Keratinocyte (primary cell): ENCODE measurements around the gene NYAP2. TPM values are rescaled to one million over a fixed set of nuclear protein-coding genes. Genes with fewer than 3 reads are reported as not detected.

Experiments
- DNase-seq: peaks from one replicate; pipeline ENCODE4 v3.0.0-alpha.2; 2011; ENCODE audit warnings: low read depth, missing footprints, low spot score
- FAIRE-seq: peaks from 2 replicates; lab custom pipeline; 2011; peaks lifted over from hg19 to GRCh38; lab: Jason Lieb, UNC
- H2AFZ ChIP-seq: 2 replicates; pipeline ENCODE4 v1.6.0; 2012; ENCODE audit warnings: low read length, control low read depth, inconsistent platforms; ENCODE audit not compliant: control insufficient read depth
- H3K27ac ChIP-seq: 2 replicates; pipeline ENCODE4 v1.5.1; 2011; ENCODE audit warnings: low read length; ENCODE audit not compliant: control insufficient read depth, insufficient read depth
- H3K27me3 ChIP-seq: 3 replicates; pipeline ENCODE4 v1.6.0; 2011; ENCODE audit warnings: low read length; ENCODE audit not compliant: control insufficient read depth, insufficient read depth; ENCODE audit errors: extremely low read depth
- H3K36me3 ChIP-seq, 2 experiments: 2 replicates in 1 of 2; 3 replicates in 1 of 2; pipeline ENCODE4 v1.5.1; 2011; ENCODE audit warnings: low read length in 2 of 2, mild to moderate bottlenecking in 1 of 2; ENCODE audit not compliant: control insufficient read depth in 2 of 2, insufficient read depth in 2 of 2; ENCODE audit errors: extremely low read depth in 1 of 2
- H3K4me1 ChIP-seq: 3 replicates; pipeline ENCODE4 v1.5.1; 2011; ENCODE audit warnings: low read length; ENCODE audit not compliant: control insufficient read depth, insufficient read depth; ENCODE audit errors: extremely low read depth
- H3K4me2 ChIP-seq: 3 replicates; pipeline ENCODE4 v1.6.0; 2011; ENCODE audit warnings: low read depth, low read length; ENCODE audit not compliant: control insufficient read depth, insufficient read depth; ENCODE audit errors: extremely low read depth
- H3K4me3 ChIP-seq, 3 experiments: fragments of 200-600 bp in 1 of 3; sonication (generic) in 1 of 3; 2 replicates in 2 of 3; 3 replicates in 1 of 3; pipeline ENCODE4 v1.5.1; 2011 to 2016; ENCODE audit warnings: low read length in 3 of 3, mild to moderate bottlenecking in 3 of 3, control low read depth in 2 of 3, inconsistent platforms in 1 of 3, low read depth in 1 of 3, mixed read lengths in 1 of 3, mixed run types in 1 of 3, moderate library complexity in 1 of 3; ENCODE audit not compliant: control insufficient read depth in 2 of 3, insufficient read depth in 2 of 3; ENCODE audit errors: extremely low read depth in 1 of 3
- H3K79me2 ChIP-seq: 2 replicates; pipeline ENCODE4 v1.6.0; 2012; ENCODE audit warnings: low read length; ENCODE audit not compliant: control insufficient read depth, insufficient read depth
- H3K9ac ChIP-seq: 3 replicates; pipeline ENCODE4 v1.6.0; 2011; ENCODE audit warnings: low read length; ENCODE audit not compliant: control insufficient read depth, insufficient read depth; ENCODE audit errors: extremely low read depth
- H3K9me1 ChIP-seq: 3 replicates; pipeline ENCODE4 v1.6.0; 2011; ENCODE audit warnings: low read length; ENCODE audit not compliant: control insufficient read depth, insufficient read depth; ENCODE audit errors: extremely low read depth
- H3K9me3 ChIP-seq: 2 replicates; pipeline ENCODE4 v1.5.1; 2012; ENCODE audit warnings: low read depth, low read length; ENCODE audit not compliant: control insufficient read depth
- H4K20me1 ChIP-seq: 3 replicates; pipeline ENCODE4 v1.6.0; 2011; ENCODE audit warnings: low read length; ENCODE audit not compliant: control insufficient read depth, insufficient read depth; ENCODE audit errors: extremely low read depth
- EZH2 ChIP-seq: IDR thresholded peaks from one replicate; pipeline ENCODE4 v1.6.1; 2012; ENCODE audit warnings: inconsistent platforms, mild to moderate bottlenecking, low read length, moderate library complexity
- dilution Hi-C: fragments of 300-500 bp; cut with MboI; formaldehyde crosslinking; loops from one replicate; pipeline ENCODE4 v1.7.0; 2020; ENCODE audit warnings: low sequenced_read_pairs; ENCODE audit not compliant: extremely low pct_ligation_motif_present
- polyA minus RNA-seq, 3 experiments: library from RNA; depleted of rRNA, polyadenylated mRNA; stranded (reverse); fragments of >200 nt; gene quantifications; 1 replicate in 1 of 3; 2 replicates in 1 of 3; 3 replicates in 1 of 3; pipeline ENCODE4 v1.2.3, GENCODE V29; 2011
- polyA plus RNA-seq, 5 experiments: library from polyadenylated mRNA; depleted of rRNA in 3 of 5; stranded (reverse) in 3 of 5; stranded (forward) in 1 of 5; unstranded in 1 of 5; fragments of >200 nt; gene quantifications; 1 replicate in 1 of 5; 2 replicates in 3 of 5; 3 replicates in 1 of 5; pipeline versions ENCODE4 v1.2.1 to v1.2.3, GENCODE V29; 2011 to 2012; ENCODE audit warnings: missing spikeins in 2 of 5, low read depth in 1 of 5, low replicate concordance in 1 of 5
- TF ChIP-seq, protein P1 (sequence below), 3 experiments: IDR thresholded peaks in 1 of 3; conservative IDR thresholded peaks in 1 of 3; optimal IDR thresholded peaks in 1 of 3; 2 replicates in 2 of 3; 3 replicates in 1 of 3; pipeline versions ENCODE3 to v1.5.1; 2011; ENCODE audit warnings: low read length in 3 of 3, mild to moderate bottlenecking in 3 of 3, moderate library complexity in 2 of 3, control low read depth in 1 of 3, inconsistent platforms in 1 of 3; ENCODE audit not compliant: insufficient read depth in 2 of 3; ENCODE audit errors: extremely low read depth in 1 of 3

The NYAP2 gene
- polyA plus RNA-seq (not detected in 3 replicates), polyA minus RNA-seq (not detected in 3 replicates)
- not detected for polyA plus RNA-seq (2011; ENCODE audit: low read depth)
- not detected in 2 replicates for polyA plus RNA-seq (2011; cell fraction: cytosol; rRNA removed)
- not detected in 2 replicates for polyA plus RNA-seq (2011; cell fraction: nucleus; rRNA removed)
- polyA plus RNA-seq (2012; ENCODE audit: low replicate concordance) = not detected in 2 replicates
- not detected for polyA minus RNA-seq (2011; cell fraction: cytosol; rRNA and poly(A)+ RNA removed)
- polyA minus RNA-seq (2011; cell fraction: nucleus; rRNA and poly(A)+ RNA removed) = not detected in 2 replicates

DNA sequence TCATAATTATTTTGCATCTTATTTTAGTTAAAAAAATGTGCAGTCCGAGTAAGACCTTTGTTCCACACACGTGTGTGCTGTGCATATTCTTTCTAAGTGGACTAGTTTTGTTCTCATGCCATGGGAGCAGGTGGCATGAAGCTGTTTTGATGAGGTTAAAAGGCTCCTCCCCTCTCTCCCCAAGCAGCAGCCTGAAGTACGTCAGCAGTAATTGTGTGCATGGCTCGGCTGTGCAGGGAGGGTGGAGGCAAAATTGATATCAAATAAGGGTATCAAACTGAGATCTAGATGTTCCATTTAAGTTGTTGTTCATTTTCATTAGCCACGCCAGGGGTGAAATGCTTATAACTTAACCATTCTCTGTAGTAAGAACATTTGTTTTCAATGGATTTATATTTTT is at the start of gene NYAP2:
TSS of gene NYAP2 (plus strand) at position 207 of the 400 bp plus-strand sequence. CDS start 9,171 bp downstream, outside the sequence.
- no peak within 1 kb of the TSS for H3K4me2 ChIP-seq
- dilution Hi-C loops = no loop called here

DNA sequence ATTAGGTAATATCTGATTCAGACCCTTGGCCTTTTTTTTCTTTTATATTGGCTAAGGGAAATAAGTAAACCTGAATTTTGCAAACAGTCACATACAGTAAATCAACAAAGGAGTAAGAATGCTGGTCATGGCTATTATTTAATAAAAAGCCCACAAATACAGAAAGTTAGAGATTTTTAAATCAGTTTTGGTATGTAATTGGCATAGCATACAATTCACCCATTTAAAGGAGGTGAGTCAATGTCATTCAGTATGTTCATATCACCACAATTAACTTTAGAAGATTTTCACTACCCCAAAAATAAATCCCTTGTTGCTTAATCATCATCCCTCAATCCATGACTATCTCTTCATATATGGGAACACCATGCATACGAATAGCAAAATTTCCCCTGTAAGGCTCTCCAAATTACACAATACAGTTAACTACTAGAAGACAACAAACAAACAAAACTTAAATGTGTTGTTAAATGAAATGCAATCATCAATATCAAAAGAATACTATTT is 45.9 kb upstream of the NYAP2 start:
- Histone ChIP-seq H2AFZ (no peak overlapping the region), H3K79me2 (no peaks in the 10 kb centered on the region), H3K27me3 (no peaks in the 10 kb centered on the region), H3K27ac (no peak overlapping the region), H3K36me3 (no peaks in the 10 kb centered on the region), H4K20me1 (no peaks in the 10 kb centered on the region), H3K9me3 (no peaks in the 10 kb centered on the region), H3K4me3 (no peak overlapping the region), H3K4me1 (no peaks in the 10 kb centered on the region), H3K4me2 (no peak overlapping the region), H3K9me1 (no peaks in the 10 kb centered on the region), H3K9ac (no peak overlapping the region)
- dilution Hi-C loops = no loop called here
- DNase-seq (no peak), FAIRE-seq (no peak)
- TF ChIP-seq EZH2 = no peak

More for the DNA sequence above, at the start of gene NYAP2:
- TF ChIP-seq, protein P1, sequence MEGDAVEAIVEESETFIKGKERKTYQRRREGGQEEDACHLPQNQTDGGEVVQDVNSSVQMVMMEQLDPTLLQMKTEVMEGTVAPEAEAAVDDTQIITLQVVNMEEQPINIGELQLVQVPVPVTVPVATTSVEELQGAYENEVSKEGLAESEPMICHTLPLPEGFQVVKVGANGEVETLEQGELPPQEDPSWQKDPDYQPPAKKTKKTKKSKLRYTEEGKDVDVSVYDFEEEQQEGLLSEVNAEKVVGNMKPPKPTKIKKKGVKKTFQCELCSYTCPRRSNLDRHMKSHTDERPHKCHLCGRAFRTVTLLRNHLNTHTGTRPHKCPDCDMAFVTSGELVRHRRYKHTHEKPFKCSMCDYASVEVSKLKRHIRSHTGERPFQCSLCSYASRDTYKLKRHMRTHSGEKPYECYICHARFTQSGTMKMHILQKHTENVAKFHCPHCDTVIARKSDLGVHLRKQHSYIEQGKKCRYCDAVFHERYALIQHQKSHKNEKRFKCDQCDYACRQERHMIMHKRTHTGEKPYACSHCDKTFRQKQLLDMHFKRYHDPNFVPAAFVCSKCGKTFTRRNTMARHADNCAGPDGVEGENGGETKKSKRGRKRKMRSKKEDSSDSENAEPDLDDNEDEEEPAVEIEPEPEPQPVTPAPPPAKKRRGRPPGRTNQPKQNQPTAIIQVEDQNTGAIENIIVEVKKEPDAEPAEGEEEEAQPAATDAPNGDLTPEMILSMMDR (optimal IDR thresholded peaks at IDR 0.05 in 1 of 3, IDR thresholded peaks at IDR 0.05 in 1 of 3, conservative IDR thresholded peaks at IDR 0.05 in 1 of 3; ENCODE audit: extremely low read depth in 1 of 3, insufficient read depth in 2 of 3, low read length in 3 of 3) = no peak
- TF ChIP-seq EZH2 = no peak
- Histone ChIP-seq H3K27me3 (no peaks in the 10 kb centered on the region), H4K20me1 (no peaks in the 10 kb centered on the region), H2AFZ (no peak within 1 kb of the TSS), H3K27ac (no peak within 1 kb of the TSS), H3K9me1 (no peaks in the 10 kb centered on the region), H3K79me2 (no peaks in the 10 kb centered on the region), H3K9ac (no peak within 1 kb of the TSS), H3K9me3 (no peaks in the 10 kb centered on the region), H3K4me1 (no peaks in the 10 kb centered on the region), H3K36me3 (no peaks in the 10 kb centered on the region), H3K4me3 (no peak within 1 kb of the TSS)
- DNase-seq (no peak), FAIRE-seq (no peak)
